ENCODE measurements around the gene MPEG1.

Gene MPEG1

DNA sequence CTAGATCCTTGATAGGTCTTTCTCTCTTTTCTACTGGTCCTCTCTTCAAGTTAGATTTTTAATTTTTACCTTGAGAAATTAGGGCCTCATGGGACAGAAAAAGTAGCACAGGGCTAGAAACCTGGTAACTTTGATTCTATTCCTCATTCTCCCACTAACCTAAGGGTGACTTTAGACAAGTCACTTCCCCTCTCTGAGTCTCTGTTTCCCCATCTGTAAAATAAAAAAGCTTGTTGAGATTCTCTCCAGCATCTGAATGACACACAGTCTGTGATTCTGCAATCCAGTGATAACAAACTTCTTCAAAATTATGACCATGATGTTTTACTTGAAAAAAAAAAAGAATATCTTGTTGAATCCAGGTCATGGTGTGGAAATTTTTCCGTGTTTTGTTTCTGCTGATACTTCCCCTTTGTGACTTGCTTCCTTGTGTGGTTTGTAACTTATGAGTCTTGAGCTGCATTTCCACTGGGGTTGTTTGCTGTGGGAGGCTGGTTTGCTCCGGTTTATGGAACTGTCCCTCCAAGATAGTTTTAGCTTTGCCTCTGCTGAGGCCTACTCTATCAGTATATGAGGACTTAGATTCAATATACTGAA is 9.8 kb upstream of the MPEG1 start:
- no peak overlapping the region for H3K4me3 ChIP-seq (replicated peaks; ENCODE audit: low read depth, low read length)
- TF ChIP-seq, protein P1, sequence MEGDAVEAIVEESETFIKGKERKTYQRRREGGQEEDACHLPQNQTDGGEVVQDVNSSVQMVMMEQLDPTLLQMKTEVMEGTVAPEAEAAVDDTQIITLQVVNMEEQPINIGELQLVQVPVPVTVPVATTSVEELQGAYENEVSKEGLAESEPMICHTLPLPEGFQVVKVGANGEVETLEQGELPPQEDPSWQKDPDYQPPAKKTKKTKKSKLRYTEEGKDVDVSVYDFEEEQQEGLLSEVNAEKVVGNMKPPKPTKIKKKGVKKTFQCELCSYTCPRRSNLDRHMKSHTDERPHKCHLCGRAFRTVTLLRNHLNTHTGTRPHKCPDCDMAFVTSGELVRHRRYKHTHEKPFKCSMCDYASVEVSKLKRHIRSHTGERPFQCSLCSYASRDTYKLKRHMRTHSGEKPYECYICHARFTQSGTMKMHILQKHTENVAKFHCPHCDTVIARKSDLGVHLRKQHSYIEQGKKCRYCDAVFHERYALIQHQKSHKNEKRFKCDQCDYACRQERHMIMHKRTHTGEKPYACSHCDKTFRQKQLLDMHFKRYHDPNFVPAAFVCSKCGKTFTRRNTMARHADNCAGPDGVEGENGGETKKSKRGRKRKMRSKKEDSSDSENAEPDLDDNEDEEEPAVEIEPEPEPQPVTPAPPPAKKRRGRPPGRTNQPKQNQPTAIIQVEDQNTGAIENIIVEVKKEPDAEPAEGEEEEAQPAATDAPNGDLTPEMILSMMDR (IDR thresholded peaks at IDR 0.05; ENCODE audit: insufficient read depth, low read length, poor library complexity, severe bottlenecking): no peak
- DNase-seq (ENCODE audit: extremely low read depth, insufficient read length): no peak
- H3K36me3 ChIP-seq (ENCODE audit: control insufficient read depth, insufficient read depth, low read length): no peaks in the 10 kb centered on the region
- no peaks in the 10 kb centered on the region for H3K27me3 ChIP-seq (replicated peaks; ENCODE audit: control insufficient read depth, insufficient read depth, low read length)

DNA sequence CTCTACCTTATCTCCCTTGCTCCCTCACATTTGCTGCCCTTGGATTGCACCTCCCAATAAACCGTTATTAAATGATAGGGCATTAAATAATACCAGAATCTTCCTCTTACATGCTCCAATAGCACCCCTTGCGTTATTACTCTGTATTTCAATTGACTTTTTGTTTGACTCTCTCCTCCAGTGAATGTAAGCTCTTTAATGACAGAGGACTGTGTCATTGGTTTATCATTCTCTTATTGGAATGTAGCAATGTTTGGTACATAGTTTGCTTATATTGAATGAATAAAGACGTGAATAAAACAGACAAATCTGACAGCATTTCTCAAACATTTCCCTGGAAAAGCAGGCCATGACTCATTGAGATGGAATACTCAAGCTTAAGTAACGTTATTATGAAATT is 8.7 kb upstream of the MPEG1 start:
- H3K27me3 ChIP-seq (replicated peaks; ENCODE audit: control insufficient read depth, insufficient read depth, low read length): no peaks in the 10 kb centered on the region
- H3K4me3 ChIP-seq (replicated peaks; ENCODE audit: low read depth, low read length): no peak overlapping the region
- TF ChIP-seq, protein P1 (IDR thresholded peaks at IDR 0.05; ENCODE audit: insufficient read depth, low read length, poor library complexity, severe bottlenecking): no peak
- no peak for DNase-seq (ENCODE audit: extremely low read depth, insufficient read length)
- no peaks in the 10 kb centered on the region for H3K36me3 ChIP-seq (ENCODE audit: control insufficient read depth, insufficient read depth, low read length)

DNA sequence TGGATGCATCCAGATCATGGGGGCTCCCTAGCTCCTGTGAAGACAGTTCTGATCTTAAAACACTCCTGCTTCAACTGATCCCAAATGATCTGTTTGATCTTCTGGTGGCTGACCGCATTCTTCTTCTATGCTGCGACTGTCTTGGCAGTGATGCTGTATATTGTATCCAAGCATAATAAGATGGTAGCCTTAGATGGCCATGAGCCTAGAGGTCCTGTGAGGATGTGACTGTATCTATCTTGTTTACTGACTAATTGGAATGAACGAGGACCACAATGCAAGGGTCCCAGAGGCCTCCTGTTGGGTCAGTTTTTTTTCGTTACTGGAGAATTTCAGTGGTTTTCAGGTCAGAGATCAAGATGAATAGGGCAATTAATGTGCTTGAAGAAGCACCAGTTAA is 7.1 kb upstream of the MPEG1 start:
- no peak for DNase-seq (ENCODE audit: extremely low read depth, insufficient read length)
- TF ChIP-seq, protein P1 (IDR thresholded peaks at IDR 0.05; ENCODE audit: insufficient read depth, low read length, poor library complexity, severe bottlenecking): no peak
- no peak overlapping the region for H3K4me3 ChIP-seq (replicated peaks; ENCODE audit: low read depth, low read length)
- no peaks in the 10 kb centered on the region for H3K36me3 ChIP-seq (ENCODE audit: control insufficient read depth, insufficient read depth, low read length)
- no peaks in the 10 kb centered on the region for H3K27me3 ChIP-seq (replicated peaks; ENCODE audit: control insufficient read depth, insufficient read depth, low read length)

DNA sequence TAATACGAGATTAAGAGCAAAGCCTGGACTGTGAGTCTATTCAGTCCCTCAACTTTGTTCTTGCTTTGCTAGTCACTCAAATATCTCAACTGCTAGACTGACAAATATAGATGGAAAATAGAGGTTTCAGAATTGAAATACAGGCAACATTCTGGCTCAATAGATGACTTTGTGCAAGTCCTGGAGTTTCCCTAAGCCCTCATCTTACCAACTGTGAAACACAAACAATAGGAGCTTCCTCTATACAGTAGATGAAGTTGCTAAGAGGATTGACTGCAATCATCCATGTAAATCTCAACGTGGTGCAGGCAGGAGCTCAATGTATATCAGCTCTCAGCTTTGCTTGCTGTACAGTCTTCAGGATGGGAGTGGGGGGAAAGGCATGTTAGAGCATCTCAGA is 6.2 kb upstream of the MPEG1 start:
- TF ChIP-seq, protein P1 (IDR thresholded peaks at IDR 0.05; ENCODE audit: insufficient read depth, low read length, poor library complexity, severe bottlenecking): no peak

DNA sequence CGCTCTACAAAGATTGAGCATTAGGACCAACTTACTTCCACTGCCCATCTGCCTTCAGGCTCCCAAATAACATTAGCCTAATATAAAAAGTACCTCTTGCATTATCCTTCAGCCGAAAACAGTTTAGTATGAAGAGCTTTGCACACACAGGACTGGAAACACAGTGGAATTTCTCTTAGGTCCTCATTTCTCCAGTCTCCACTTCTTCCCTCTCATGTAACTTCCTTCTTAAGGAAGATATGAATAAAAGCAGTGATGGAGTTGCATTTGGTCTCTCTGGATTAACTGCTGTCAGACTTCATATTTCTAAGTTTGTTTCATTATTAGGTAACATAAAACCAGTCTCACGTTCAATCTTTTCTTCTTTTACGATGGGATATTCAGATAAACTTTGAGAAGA is 5.6 kb upstream of the MPEG1 start:
- Histone ChIP-seq H3K36me3 (ENCODE audit: control insufficient read depth, insufficient read depth, low read length) (no peaks in the 10 kb centered on the region), H3K4me3 (replicated peaks; ENCODE audit: low read depth, low read length) (no peak overlapping the region), H3K27me3 (replicated peaks; ENCODE audit: control insufficient read depth, insufficient read depth, low read length) (no peaks in the 10 kb centered on the region)
- TF ChIP-seq, protein P1 (IDR thresholded peaks at IDR 0.05; ENCODE audit: insufficient read depth, low read length, poor library complexity, severe bottlenecking): no peak
- no peak for DNase-seq (ENCODE audit: extremely low read depth, insufficient read length)

More for the DNA sequence above, 6.2 kb upstream of the MPEG1 start:
- DNase-seq (ENCODE audit: extremely low read depth, insufficient read length): no peak
- Histone ChIP-seq H3K36me3 (ENCODE audit: control insufficient read depth, insufficient read depth, low read length) (no peaks in the 10 kb centered on the region), H3K27me3 (replicated peaks; ENCODE audit: control insufficient read depth, insufficient read depth, low read length) (no peaks in the 10 kb centered on the region), H3K4me3 (replicated peaks; ENCODE audit: low read depth, low read length) (no peak overlapping the region)

Measured in GM06990 (cell line).